Sigmoid colon (tissue), 4 donors: ENCODE results near the gene PRDM5.

ENCODE experiments used
- POLR2AphosphoS5 ChIP-seq, 4 donors: sonication (generic); formaldehyde crosslinking; IDR thresholded peaks; one replicate each; pipeline ENCODE4 v1.6.1; 2017; ENCODE audit warnings: antibody characterized with exemption in 4 of 4
- TF ChIP-seq, protein P1 (sequence below), 4 experiments: fragments of 450-650 bp in 3 of 4; fragments of 200-600 bp in 1 of 4; IDR thresholded peaks; one replicate each; pipeline ENCODE4 v1.5.1; 2016 to 2019; ENCODE audit warnings: antibody characterized with exemption in 4 of 4, mild to moderate bottlenecking in 3 of 4, moderate library complexity in 2 of 4

DNA sequence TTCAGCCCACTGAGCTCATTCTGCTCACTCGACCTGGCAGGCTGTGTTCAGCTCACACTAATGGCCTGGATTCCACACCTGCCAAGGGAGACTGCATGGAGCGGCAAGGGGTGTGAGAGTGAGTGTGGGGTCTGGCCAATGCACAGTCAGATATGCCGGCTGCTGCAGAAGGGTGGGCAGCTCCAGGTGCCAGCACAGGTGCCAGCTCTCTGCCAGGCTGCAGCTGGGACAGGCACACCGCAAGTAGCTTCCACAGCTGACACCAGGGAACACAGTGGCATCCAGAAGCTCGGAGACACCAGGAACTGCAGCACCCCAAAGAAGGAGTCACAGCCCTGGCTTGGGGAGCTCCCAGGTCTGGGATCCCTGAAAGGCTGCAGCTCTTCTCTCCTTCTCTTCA lies 83.7 kb downstream of the PRDM5 start:
- no peak for TF ChIP-seq POLR2AphosphoS5 (IDR thresholded peaks at IDR 0.05)
- TF ChIP-seq, protein P1, sequence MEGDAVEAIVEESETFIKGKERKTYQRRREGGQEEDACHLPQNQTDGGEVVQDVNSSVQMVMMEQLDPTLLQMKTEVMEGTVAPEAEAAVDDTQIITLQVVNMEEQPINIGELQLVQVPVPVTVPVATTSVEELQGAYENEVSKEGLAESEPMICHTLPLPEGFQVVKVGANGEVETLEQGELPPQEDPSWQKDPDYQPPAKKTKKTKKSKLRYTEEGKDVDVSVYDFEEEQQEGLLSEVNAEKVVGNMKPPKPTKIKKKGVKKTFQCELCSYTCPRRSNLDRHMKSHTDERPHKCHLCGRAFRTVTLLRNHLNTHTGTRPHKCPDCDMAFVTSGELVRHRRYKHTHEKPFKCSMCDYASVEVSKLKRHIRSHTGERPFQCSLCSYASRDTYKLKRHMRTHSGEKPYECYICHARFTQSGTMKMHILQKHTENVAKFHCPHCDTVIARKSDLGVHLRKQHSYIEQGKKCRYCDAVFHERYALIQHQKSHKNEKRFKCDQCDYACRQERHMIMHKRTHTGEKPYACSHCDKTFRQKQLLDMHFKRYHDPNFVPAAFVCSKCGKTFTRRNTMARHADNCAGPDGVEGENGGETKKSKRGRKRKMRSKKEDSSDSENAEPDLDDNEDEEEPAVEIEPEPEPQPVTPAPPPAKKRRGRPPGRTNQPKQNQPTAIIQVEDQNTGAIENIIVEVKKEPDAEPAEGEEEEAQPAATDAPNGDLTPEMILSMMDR (IDR thresholded peaks at IDR 0.05): no peak
